Stimulated activated CD4-positive, alpha-beta T cell treated with anti-CD3 and anti-CD28 coated beads, Interleukin-15, amount 100 ng/mL, for 48 hours (primary cell): ENCODE results near the gene TRAPPC2L.
"Not testable (repeated sequence)": the region's sequence is repeated elsewhere in the genome, so short reads cannot be mapped to it uniquely, and the experiment has no call there.

Source experiments
- DNase-seq, 2 donors: peaks; one replicate each; pipeline ENCODE4 v3.0.0-alpha.2; 2020; ENCODE audit warnings: low read depth in 2 of 2

Gene TRAPPC2L

GRCh38 chr16:88818575-88818874 is 38.4 kb upstream of the TRAPPC2L start:
- no peak for DNase-seq

- DNase-seq: no peak
Observed at GRCh38 chr16:88819126-88819525, 37.8 kb upstream of the TRAPPC2L start.

- no peak for DNase-seq
Observed at GRCh38 chr16:88820385-88821025, 36.4 kb upstream of the TRAPPC2L start.

- DNase-seq: no peak
Observed at GRCh38 chr16:88821168-88821850, 35.6 kb upstream of the TRAPPC2L start.

- no peak for DNase-seq
Observed at GRCh38 chr16:88822281-88823040, 34.5 kb upstream of the TRAPPC2L start.

- not testable (repeated sequence) for DNase-seq
Observed at GRCh38 chr16:88823646-88824045, 33.3 kb upstream of the TRAPPC2L start.

GRCh38 chr16:88824256-88825077 is 32.5 kb upstream of the TRAPPC2L start:
- DNase-seq: no peak

GRCh38 chr16:88825146-88825545 is 31.8 kb upstream of the TRAPPC2L start:
- no peak for DNase-seq

- no peak for DNase-seq
Observed at GRCh38 chr16:88826070-88826840, 30.7 kb upstream of the TRAPPC2L start.

GRCh38 chr16:88827727-88828126 is 29.2 kb upstream of the TRAPPC2L start:
- no peak for DNase-seq

- DNase-seq: no peak
Observed at GRCh38 chr16:88828711-88829110, 28.2 kb upstream of the TRAPPC2L start.

- no peak for DNase-seq
Observed at GRCh38 chr16:88830258-88830657, 26.7 kb upstream of the TRAPPC2L start.

- DNase-seq: no peak
Observed at GRCh38 chr16:88830783-88831182, 26.1 kb upstream of the TRAPPC2L start.

- DNase-seq: no peak
Observed at GRCh38 chr16:88831838-88832237, 25.1 kb upstream of the TRAPPC2L start.

GRCh38 chr16:88833086-88833485 is 23.8 kb upstream of the TRAPPC2L start:
- DNase-seq: no peak

- no peak for DNase-seq
Observed at GRCh38 chr16:88834670-88835069, 22.3 kb upstream of the TRAPPC2L start.

- DNase-seq: no peak
Observed at GRCh38 chr16:88835383-88835782, 21.5 kb upstream of the TRAPPC2L start.

GRCh38 chr16:88835818-88836217 is 21.1 kb upstream of the TRAPPC2L start:
- no peak for DNase-seq

GRCh38 chr16:88836791-88837190 is 20.1 kb upstream of the TRAPPC2L start:
- DNase-seq: no peak

GRCh38 chr16:88837806-88838205 is 19.1 kb upstream of the TRAPPC2L start:
- DNase-seq: no peak

GRCh38 chr16:88838566-88838965 is 18.4 kb upstream of the TRAPPC2L start:
- no peak for DNase-seq
